H9 (cell line): ENCODE data around the gene PRKCI. TPM values are rescaled to one million over a fixed set of nuclear protein-coding genes. Genes with fewer than 3 reads are reported as not detected.

Experiments
- DNase-seq: peaks from one replicate; pipeline ENCODE4 v3.0.0-alpha.2; 2017
- H2AFZ ChIP-seq: one replicate; pipeline ENCODE4 v1.6.1; 2013; ENCODE audit warnings: mild to moderate bottlenecking, low read length, control low read depth, moderate library complexity
- H2AK5ac ChIP-seq: 2 replicates; pipeline ENCODE4 v1.6.1; 2013; ENCODE audit warnings: low read length, control low read depth, mixed read lengths; ENCODE audit not compliant: insufficient read length
- H2BK120ac ChIP-seq: one replicate; pipeline ENCODE4 v1.6.1; 2013; ENCODE audit warnings: low read depth, mild to moderate bottlenecking, low read length, control low read depth, inconsistent platforms; ENCODE audit not compliant: poor library complexity, severe bottlenecking
- H2BK12ac ChIP-seq: 2 replicates; pipeline ENCODE4 v1.6.1; 2013; ENCODE audit warnings: low read length, control low read depth, mixed read lengths, low read depth; ENCODE audit not compliant: insufficient read length
- H2BK15ac ChIP-seq: 2 replicates; pipeline ENCODE4 v1.6.1; 2013; ENCODE audit warnings: low read depth, low read length, control low read depth
- H2BK20ac ChIP-seq: one replicate; pipeline ENCODE4 v1.6.1; 2013; ENCODE audit warnings: low read depth, mild to moderate bottlenecking, low read length, control low read depth, inconsistent platforms; ENCODE audit not compliant: poor library complexity, severe bottlenecking
- H2BK5ac ChIP-seq: 2 replicates; pipeline ENCODE4 v1.6.1; 2013; ENCODE audit warnings: low read length, control low read depth, mixed read lengths; ENCODE audit not compliant: insufficient read length
- H3K14ac ChIP-seq: 2 replicates; pipeline ENCODE4 v1.6.1; 2013; ENCODE audit warnings: low read length, control low read depth; ENCODE audit not compliant: insufficient read depth
- H3K18ac ChIP-seq: 2 replicates; pipeline ENCODE4 v1.6.1; 2013; ENCODE audit warnings: low read depth, mild to moderate bottlenecking, mixed read lengths, low read length, control low read depth; ENCODE audit not compliant: insufficient read length
- H3K23ac ChIP-seq: 2 replicates; pipeline ENCODE4 v1.6.1; 2013; ENCODE audit warnings: low read length, control low read depth, mixed read lengths, low read depth; ENCODE audit not compliant: insufficient read length
- H3K23me2 ChIP-seq: 2 replicates; pipeline ENCODE4 v1.6.1; 2013; ENCODE audit warnings: low read depth, mild to moderate bottlenecking, mixed read lengths, low read length, control low read depth; ENCODE audit not compliant: insufficient read length, poor library complexity, severe bottlenecking
- H3K27ac ChIP-seq: 2 replicates; pipeline ENCODE4 v1.5.1; 2013; ENCODE audit warnings: low read length, control low read depth, mixed read lengths, low read depth; ENCODE audit not compliant: insufficient read length
- H3K27me3 ChIP-seq: 2 replicates; pipeline ENCODE4 v1.6.1; 2013; ENCODE audit warnings: low read length, control low read depth, inconsistent platforms; ENCODE audit not compliant: insufficient read depth
- H3K4ac ChIP-seq: 2 replicates; pipeline ENCODE4 v1.6.1; 2013; ENCODE audit warnings: low read depth, mild to moderate bottlenecking, control low read depth, inconsistent platforms, low read length, moderate library complexity
- H3K4me1 ChIP-seq: 2 replicates; pipeline ENCODE4 v1.6.1; 2013; ENCODE audit warnings: low read length, control low read depth, inconsistent platforms; ENCODE audit not compliant: insufficient read depth
- H3K4me2 ChIP-seq: 2 replicates; pipeline ENCODE4 v1.6.1; 2013; ENCODE audit warnings: low read length, control low read depth, mixed read lengths; ENCODE audit not compliant: insufficient read length, insufficient read depth
- H3K56ac ChIP-seq: 2 replicates; pipeline ENCODE4 v1.6.1; 2013; ENCODE audit warnings: low read depth, mild to moderate bottlenecking, mixed read lengths, low read length, control low read depth; ENCODE audit not compliant: insufficient read length
- H3K79me1 ChIP-seq: 2 replicates; pipeline ENCODE4 v1.6.1; 2013; ENCODE audit warnings: low read depth, mild to moderate bottlenecking, moderate library complexity, low read length, control low read depth, inconsistent platforms; ENCODE audit not compliant: insufficient read depth, poor library complexity, severe bottlenecking
- H3K79me2 ChIP-seq: 2 replicates; pipeline ENCODE4 v1.6.1; 2013; ENCODE audit warnings: low read length, control low read depth, inconsistent platforms; ENCODE audit not compliant: insufficient read depth
- H3K9ac ChIP-seq: 2 replicates; pipeline ENCODE4 v1.6.1; 2013; ENCODE audit warnings: low read length, control low read depth, mixed read lengths; ENCODE audit not compliant: insufficient read length; ENCODE audit errors: extremely low read depth
- H3K9me3 ChIP-seq: one replicate; pipeline ENCODE4 v1.6.1; 2013; ENCODE audit warnings: low read depth, low read length, inconsistent platforms; ENCODE audit not compliant: control insufficient read depth
- H3T11ph ChIP-seq: one replicate; pipeline ENCODE4 v1.6.1; 2013; ENCODE audit warnings: mild to moderate bottlenecking, low read length, control low read depth, inconsistent platforms
- H4K20me1 ChIP-seq: one replicate; pipeline ENCODE4 v1.6.1; 2013; ENCODE audit not compliant: control insufficient read depth, insufficient read length, insufficient read depth
- H4K5ac ChIP-seq: 2 replicates; pipeline ENCODE4 v1.6.1; 2013; ENCODE audit warnings: low read depth, mild to moderate bottlenecking, mixed read lengths, low read length, control low read depth; ENCODE audit not compliant: insufficient read length
- H4K8ac ChIP-seq: replicated peaks from 2 replicates; pipeline ENCODE4 v1.6.1; 2013; ENCODE audit warnings: low read length, control low read depth, mixed read lengths, low read depth; ENCODE audit not compliant: insufficient read length
- H4K91ac ChIP-seq: 2 replicates; pipeline ENCODE4 v1.6.1; 2013; ENCODE audit warnings: low read depth, mild to moderate bottlenecking, moderate library complexity, mixed read lengths, low read length, control low read depth; ENCODE audit not compliant: insufficient read length
- H3K27ac Mint-ChIP-seq, 3 experiments: 2 replicates in 2 of 3; 3 replicates in 1 of 3; pipeline ENCODE4 v1.8.0; 2020 to 2021; ENCODE audit warnings: mixed read lengths in 3 of 3, mild to moderate bottlenecking in 1 of 3, moderate library complexity in 1 of 3
- H3K27me3 Mint-ChIP-seq: 2 replicates; pipeline ENCODE4 v1.8.0; 2021; ENCODE audit warnings: low read depth, mild to moderate bottlenecking, moderate library complexity, mixed read lengths
- H3K36me3 Mint-ChIP-seq, 3 experiments: 2 replicates in 2 of 3; 3 replicates in 1 of 3; pipeline ENCODE4 v1.8.0; 2020 to 2021; ENCODE audit warnings: low read depth in 3 of 3, mixed read lengths in 3 of 3; ENCODE audit not compliant: insufficient read depth in 1 of 3
- H3K4me1 Mint-ChIP-seq, 2 experiments: 2 replicates each; pipeline ENCODE4 v1.8.0; 2020; ENCODE audit warnings: mixed read lengths in 2 of 2
- H3K4me3 Mint-ChIP-seq, 2 experiments: 2 replicates in 1 of 2; 3 replicates in 1 of 2; pipeline ENCODE4 v1.8.0; 2020 to 2021; ENCODE audit warnings: mild to moderate bottlenecking in 2 of 2, mixed read lengths in 2 of 2, moderate library complexity in 1 of 2
- H3K9me3 Mint-ChIP-seq, 2 experiments: 2 replicates in 1 of 2; 3 replicates in 1 of 2; pipeline ENCODE4 v1.8.0; 2020; ENCODE audit warnings: mild to moderate bottlenecking in 2 of 2, mixed read lengths in 2 of 2, moderate library complexity in 1 of 2
- CTCF ChIP-seq: fragments of 200-600 bp; sonication (generic); conservative IDR thresholded peaks from 3 replicates; pipeline ENCODE4 v1.8.0; 2021; ENCODE audit warnings: antibody characterized with exemption, mild to moderate bottlenecking
- WGBS: extraction: QIAGEN DNeasy Blood & Tissue Kit; methylation state at CpG from one replicate; pipeline ENCODE4 v1.1.7; 2013; ENCODE audit warnings: missing lambda C conversion rate, low lambda C conversion rate, mixed read lengths; ENCODE audit not compliant: insufficient read length; ENCODE audit errors: extremely low coverage; 5-methylcytosine and 5-hydroxymethylcytosine counted together
- total RNA-seq: library from RNA; stranded (reverse); gene quantifications from 2 replicates; pipeline ENCODE4 v1.2.1, GENCODE V29; 2021

PRKCI gene
- total RNA-seq, 1 experiment from 2014 or later, result 71.1 TPM

- no peak overlapping the region for H2BK20ac ChIP-seq
- H2BK15ac ChIP-seq, result no peak overlapping the region
- Mint-ChIP-seq H3K4me3 (no peak overlapping the region), H3K36me3 (peaks cover 15 to 37% (median 34%) of the 10 kb centered on the region in 3 experiments; a peak in 6 of 7 replicates), H3K27ac (peak overlapping the region in 1 of 3 experiments; percentile 47; a peak in 2 of 7 replicates), H3K27me3 (no peaks in the 10 kb centered on the region), H3K9me3 (no peaks in the 10 kb centered on the region), H3K4me1 (peaks cover 14 to 16% of the 10 kb centered on the region in 2 experiments)
- no peak overlapping the region for H4K91ac ChIP-seq
- H3K23ac ChIP-seq, result no peak overlapping the region
- H3K79me1 ChIP-seq, result no peaks in the 10 kb centered on the region
- no peaks in the 10 kb centered on the region for H3K9me3 ChIP-seq
- DNase-seq, result no peak
- no peak overlapping the region for H2AFZ ChIP-seq
- no peak overlapping the region for H3K4me2 ChIP-seq
- no peak overlapping the region for H2BK5ac ChIP-seq
- H3T11ph ChIP-seq, result no peak overlapping the region
- no peak overlapping the region for H3K18ac ChIP-seq
- H3K27me3 ChIP-seq, result no peaks in the 10 kb centered on the region
- no peak overlapping the region for H2AK5ac ChIP-seq
- H3K23me2 ChIP-seq, result peaks cover 10% of the 10 kb centered on the region
- no peak overlapping the region for H3K56ac ChIP-seq
- no peaks in the 10 kb centered on the region for H3K4me1 ChIP-seq
- H3K9ac ChIP-seq, result no peak overlapping the region
- H2BK120ac ChIP-seq, result no peak overlapping the region
- no peak overlapping the region for H4K8ac ChIP-seq
- H2BK12ac ChIP-seq, result no peak overlapping the region
- H3K79me2 ChIP-seq, result peaks cover 5% of the 10 kb centered on the region; the same call in 1 of the 2 replicates
- no peak overlapping the region for H3K27ac ChIP-seq
- H4K20me1 ChIP-seq, result no peaks in the 10 kb centered on the region
- H3K4ac ChIP-seq, result no peak overlapping the region
- H4K5ac ChIP-seq, result no peak overlapping the region
- WGBS, result no CpG with 5 or more reads among the region's 3 CpGs
- no peak for TF ChIP-seq CTCF
- H3K14ac ChIP-seq, result no peak overlapping the region
Measured at GRCh38 chr3:170178651-170179050, 43.6 kb upstream of the PRKCI start.
